ENCODE results near the gene TKFC.

The TKFC gene

GRCh38 chr11:61378713-61379313 is 45.8 kb downstream of the TKFC start:
- Histone ChIP-seq H3K9me3 (ENCODE audit: control insufficient read depth, insufficient read depth, low read depth, low read length) (no peaks in the 10 kb centered on the region), H3K4me1 (ENCODE audit: control insufficient read depth, insufficient read depth, low read length) (no peaks in the 10 kb centered on the region), H3K27ac (ENCODE audit: extremely low read depth, low read depth, low read length) (no peak overlapping the region), H3K36me3 (ENCODE audit: control insufficient read depth in 2 of 2, insufficient read depth in 1 of 2, low read length in 2 of 2) (peaks cover 0 to 7% of the 10 kb centered on the region in 2 experiments; a peak in 2 of 3 replicates), H3K4me3 (ENCODE audit: low read depth, low read length) (no peak overlapping the region)
- TF ChIP-seq ZNF704 (tag by site-specific recombination; IDR thresholded peaks at IDR 0.05), result no peak
- no peak for TF ChIP-seq ZNF529 (tag by site-specific recombination; IDR thresholded peaks at IDR 0.05; ENCODE audit: insufficient replicate concordance)
- no peak for TF ChIP-seq ZNF292 (tag by site-specific recombination; IDR thresholded peaks at IDR 0.05; ENCODE audit: borderline replicate concordance, low read depth)
- TF ChIP-seq ZNF146 (tag by site-specific recombination; IDR thresholded peaks at IDR 0.05), result no peak
- TF ChIP-seq ZNF596 (tag by site-specific recombination; IDR thresholded peaks at IDR 0.05), result no peak
- no peak for TF ChIP-seq ZBTB6 (tag by site-specific recombination; IDR thresholded peaks at IDR 0.05)
- TF ChIP-seq ZNF792 (tag by site-specific recombination; IDR thresholded peaks at IDR 0.05), result no peak
- no peak for TF ChIP-seq KLF16 (tag by site-specific recombination; IDR thresholded peaks at IDR 0.05)
- no peak for TF ChIP-seq SP2 (tag by site-specific recombination; IDR thresholded peaks at IDR 0.05)
- no peak for TF ChIP-seq ZNF416 (tag by site-specific recombination; IDR thresholded peaks at IDR 0.05)
- no peak for TF ChIP-seq ZNF707 (tag by site-specific recombination; IDR thresholded peaks at IDR 0.05)
- TF ChIP-seq KLF17 (tag by site-specific recombination; IDR thresholded peaks at IDR 0.05), result no peak
- TF ChIP-seq ZNF354C (tag by site-specific recombination; IDR thresholded peaks at IDR 0.05; ENCODE audit: borderline replicate concordance, low read depth), result no peak
- no peak for TF ChIP-seq ZIC2 (tag by site-specific recombination; IDR thresholded peaks at IDR 0.05)
- no peak for TF ChIP-seq ZNF660 (tag by site-specific recombination; IDR thresholded peaks at IDR 0.05)
- no peak for TF ChIP-seq ZNF600 (tag by site-specific recombination; IDR thresholded peaks at IDR 0.05)
- no peak for TF ChIP-seq ZNF701 (tag by site-specific recombination; IDR thresholded peaks at IDR 0.05)
- no peak for TF ChIP-seq ZNF645 (tag by site-specific recombination; IDR thresholded peaks at IDR 0.05)
- TF ChIP-seq ZXDB (tag by site-specific recombination; IDR thresholded peaks at IDR 0.05), result no peak
- POLR2A ChIA-PET, result interaction anchor here (1.4 kb wide), 1 partner anchor 16 kb away, joined by 3 read pairs; the partner anchor contains the start of gene TMEM138
- CTCF ChIA-PET, result interaction anchor here (0.6 to 1.1 kb wide), 2 partner anchors 51 to 124 kb away, joined by 3 to 4 read pairs; no protein-coding TSS in a partner anchor

GRCh38 chr11:61380884-61381283 is 47.9 kb downstream of the TKFC start:
- no peaks in the 10 kb centered on the region for H3K9me3 ChIP-seq (ENCODE audit: control insufficient read depth, insufficient read depth, low read depth, low read length)
- H3K36me3 ChIP-seq (ENCODE audit: control insufficient read depth in 2 of 2, insufficient read depth in 1 of 2, low read length in 2 of 2), result no peaks in the 10 kb centered on the region
- H3K4me1 ChIP-seq (ENCODE audit: control insufficient read depth, insufficient read depth, low read length), result no peaks in the 10 kb centered on the region
- ChIA-PET POLR2A (interaction anchor here (2.3 kb wide), 1 partner anchor 19 kb away, joined by 7 read pairs; the partner anchor contains the start of genes CYB561A3 and TMEM138), CTCF (interaction anchor here (0.6 to 7.2 kb wide), 6 partner anchors 45 to 549 kb away, joined by 3 to 210 read pairs (median 3); no protein-coding TSS in a partner anchor)
- TF ChIP-seq PRDM4 (tag by site-specific recombination; IDR thresholded peaks at IDR 0.05) (no peak), ZNF112 (tag by site-specific recombination; IDR thresholded peaks at IDR 0.05) (no peak), ZNF621 (tag by site-specific recombination; IDR thresholded peaks at IDR 0.05) (no peak), ZBTB21 (tag by site-specific recombination; IDR thresholded peaks at IDR 0.05) (no peak), ZNF555 (tag by site-specific recombination; conservative IDR thresholded peaks at IDR 0.05) (no peak), ZNF248 (tag by site-specific recombination; IDR thresholded peaks at IDR 0.05) (no peak)
- H3K4me3 ChIP-seq (ENCODE audit: low read depth, low read length), result no peak overlapping the region
- no peak overlapping the region for H3K27ac ChIP-seq (ENCODE audit: extremely low read depth, low read depth, low read length)

All from HEK293 (cell line).